ENCODE data around the gene RALGAPB. TPM values are rescaled to one million over a fixed set of nuclear protein-coding genes. Genes with fewer than 3 reads are reported as not detected.

The RALGAPB gene
- total RNA-seq, 4 donors from 2014 or later, result 28.1 to 42.2 (median 34.7) TPM

GRCh38 chr20:38585404-38586180 is 112.9 kb downstream of the RALGAPB start:
- no peak for TF ChIP-seq CTCF (IDR thresholded peaks at IDR 0.05; ENCODE audit: low read depth)

GRCh38 chr20:38586181-38586525 is 113.5 kb downstream of the RALGAPB start:
- TF ChIP-seq CTCF (IDR thresholded peaks at IDR 0.05; ENCODE audit: low read depth), result no peak

- no peak for TF ChIP-seq CTCF (IDR thresholded peaks at IDR 0.05; ENCODE audit: low read depth)
Measured at GRCh38 chr20:38588303-38588702, 115.7 kb downstream of the RALGAPB start.

GRCh38 chr20:38589351-38589750 is 116.7 kb downstream of the RALGAPB start:
- no peak for TF ChIP-seq CTCF (IDR thresholded peaks at IDR 0.05; ENCODE audit: low read depth)

- TF ChIP-seq CTCF (IDR thresholded peaks at IDR 0.05; ENCODE audit: low read depth), result no peak
Measured at GRCh38 chr20:38589967-38590675, 117.5 kb downstream of the RALGAPB start.

- no peak for TF ChIP-seq CTCF (IDR thresholded peaks at IDR 0.05; ENCODE audit: low read depth)
Measured at GRCh38 chr20:38590676-38591473, 118.2 kb downstream of the RALGAPB start.

Data from subcutaneous adipose tissue (tissue), 4 donors.